ENCODE results near the gene DRAP1. TPM values are rescaled to one million over a fixed set of nuclear protein-coding genes. Genes with fewer than 3 reads are reported as not detected.
"Not testable (repeated sequence)": the region's sequence is repeated elsewhere in the genome, so short reads cannot be mapped to it uniquely, and the experiment has no call there.

The DRAP1 gene
- total and polyA plus RNA-seq, 9 donors = 73.4 to 105 (median 93.3) TPM

GRCh38 chr11:65885808-65886536 is 33.3 kb upstream of the DRAP1 start:
- Histone ChIP-seq H3K4me1 (ENCODE audit: control insufficient read depth, insufficient read depth, low read length) (peaks cover 32% of the 10 kb centered on the region), H3K36me3 (ENCODE audit: control insufficient read depth, insufficient read depth, low read length) (peaks cover 48% of the 10 kb centered on the region), H3K27me3 (ENCODE audit: control insufficient read depth, insufficient read depth, low read length) (no peaks in the 10 kb centered on the region), H3K9me3 (replicated peaks; ENCODE audit: control insufficient read depth, low read depth, low read length) (no peaks in the 10 kb centered on the region), H3K4me3 (ENCODE audit: low read length) (no peak overlapping the region), H3K27ac (ENCODE audit: low read length) (no peak overlapping the region)
- 94% methylated on average over 7 of the region's 12 CpGs for WGBS (ENCODE audit: insufficient coverage)
- DNase-seq = no peak

- peak; percentile 24 for DNase-seq
- no peaks in the 10 kb centered on the region for H3K9me3 ChIP-seq (replicated peaks; ENCODE audit: control insufficient read depth, low read depth, low read length)
- 83% methylated on average over 5 of the region's 14 CpGs for WGBS (ENCODE audit: insufficient coverage)
- peaks cover 4% of the 10 kb centered on the region for H3K27me3 ChIP-seq (ENCODE audit: control insufficient read depth, insufficient read depth, low read length)
- H3K4me3 ChIP-seq (ENCODE audit: low read length) = peak overlapping the region; percentile 89
- peaks cover 47% of the 10 kb centered on the region for H3K36me3 ChIP-seq (ENCODE audit: control insufficient read depth, insufficient read depth, low read length)
- peaks cover 43% of the 10 kb centered on the region for H3K4me1 ChIP-seq (ENCODE audit: control insufficient read depth, insufficient read depth, low read length)
- peak overlapping the region; percentile 99 for H3K27ac ChIP-seq (ENCODE audit: low read length)
Measured at GRCh38 chr11:65886826-65887722, 32.2 kb upstream of the DRAP1 start.

- peak overlapping the region; percentile 99 for H3K27ac ChIP-seq (ENCODE audit: low read length)
- peaks cover 50% of the 10 kb centered on the region for H3K4me1 ChIP-seq (ENCODE audit: control insufficient read depth, insufficient read depth, low read length)
- no peaks in the 10 kb centered on the region for H3K9me3 ChIP-seq (replicated peaks; ENCODE audit: control insufficient read depth, low read depth, low read length)
- no peak for DNase-seq
- WGBS (ENCODE audit: insufficient coverage) = 1% methylated on average over 22 of the region's 23 CpGs
- H3K27me3 ChIP-seq (ENCODE audit: control insufficient read depth, insufficient read depth, low read length) = peaks cover 4% of the 10 kb centered on the region
- H3K36me3 ChIP-seq (ENCODE audit: control insufficient read depth, insufficient read depth, low read length) = peaks cover 42% of the 10 kb centered on the region
- H3K4me3 ChIP-seq (ENCODE audit: low read length) = peak overlapping the region; percentile 89
Measured at GRCh38 chr11:65887723-65888162, 31.5 kb upstream of the DRAP1 start.

GRCh38 chr11:65888163-65888814 is 30.9 kb upstream of the DRAP1 start, which contains the start of gene FIBP:
Gene FIBP (minus strand): TSS chr11:65888471. CDS start chr11:65888418, 53 bp downstream.
- peak; percentile 99 for DNase-seq
- Histone ChIP-seq H3K36me3 (ENCODE audit: control insufficient read depth, insufficient read depth, low read length) (peaks cover 36% of the 10 kb centered on the region), H3K4me1 (ENCODE audit: control insufficient read depth, insufficient read depth, low read length) (peaks cover 54% of the 10 kb centered on the region), H3K27ac (ENCODE audit: low read length) (peak within 1 kb of the TSS; percentile 99), H3K27me3 (ENCODE audit: control insufficient read depth, insufficient read depth, low read length) (peaks cover 4% of the 10 kb centered on the region), H3K9me3 (replicated peaks; ENCODE audit: control insufficient read depth, low read depth, low read length) (no peaks in the 10 kb centered on the region), H3K4me3 (ENCODE audit: low read length) (peak within 1 kb of the TSS; percentile 89)
- WGBS (ENCODE audit: insufficient coverage) = 0% methylated on average over 51 of the region's 57 CpGs

- Histone ChIP-seq H3K9me3 (replicated peaks; ENCODE audit: control insufficient read depth, low read depth, low read length) (no peaks in the 10 kb centered on the region), H3K36me3 (ENCODE audit: control insufficient read depth, insufficient read depth, low read length) (peaks cover 14% of the 10 kb centered on the region), H3K4me3 (ENCODE audit: low read length) (peak within 1 kb of the TSS; percentile 66), H3K27me3 (ENCODE audit: control insufficient read depth, insufficient read depth, low read length) (peaks cover 4% of the 10 kb centered on the region), H3K4me1 (ENCODE audit: control insufficient read depth, insufficient read depth, low read length) (peaks cover 55% of the 10 kb centered on the region), H3K27ac (ENCODE audit: low read length) (peak within 1 kb of the TSS; percentile 99)
- under 1% methylated on average over 94 of the region's 94 CpGs for WGBS (ENCODE audit: insufficient coverage)
- peak; percentile 99 for DNase-seq
Measured at GRCh38 chr11:65890324-65891218, 28.7 kb upstream of the DRAP1 start, which contains the start of gene CCDC85B. Gene CCDC85B (plus strand): TSS chr11:65890673. CDS start chr11:65890784, 111 bp downstream.

GRCh38 chr11:65891219-65892136 is 27.7 kb upstream of the DRAP1 start:
- peaks cover 55% of the 10 kb centered on the region for H3K4me1 ChIP-seq (ENCODE audit: control insufficient read depth, insufficient read depth, low read length)
- H3K4me3 ChIP-seq (ENCODE audit: low read length) = peak overlapping the region; percentile 66
- H3K9me3 ChIP-seq (replicated peaks; ENCODE audit: control insufficient read depth, low read depth, low read length) = no peaks in the 10 kb centered on the region
- peak overlapping the region; percentile 87 for H3K27ac ChIP-seq (ENCODE audit: low read length)
- H3K27me3 ChIP-seq (ENCODE audit: control insufficient read depth, insufficient read depth, low read length) = peaks cover 4% of the 10 kb centered on the region
- WGBS (ENCODE audit: insufficient coverage) = 2% methylated on average over 42 of the region's 57 CpGs
- peak; percentile 62 for DNase-seq
- H3K36me3 ChIP-seq (ENCODE audit: control insufficient read depth, insufficient read depth, low read length) = peaks cover 6% of the 10 kb centered on the region

GRCh38 chr11:65892137-65892540 is 27.1 kb upstream of the DRAP1 start:
- H3K9me3 ChIP-seq (replicated peaks; ENCODE audit: control insufficient read depth, low read depth, low read length); H3K36me3 ChIP-seq (ENCODE audit: control insufficient read depth, insufficient read depth, low read length); DNase-seq: not testable (repeated sequence)
- 40% methylated on average over 1 of the region's 5 CpGs for WGBS (ENCODE audit: insufficient coverage)
- Histone ChIP-seq H3K4me3 (ENCODE audit: low read length) (peak overlapping the region; percentile 66), H3K27me3 (ENCODE audit: control insufficient read depth, insufficient read depth, low read length) (peaks cover 10% of the 10 kb centered on the region), H3K27ac (ENCODE audit: low read length) (peak overlapping the region; percentile 87), H3K4me1 (ENCODE audit: control insufficient read depth, insufficient read depth, low read length) (peaks cover 55% of the 10 kb centered on the region)

GRCh38 chr11:65892661-65893317 is 26.4 kb upstream of the DRAP1 start:
- Histone ChIP-seq H3K9me3 (replicated peaks; ENCODE audit: control insufficient read depth, low read depth, low read length) (no peaks in the 10 kb centered on the region), H3K4me1 (ENCODE audit: control insufficient read depth, insufficient read depth, low read length) (peaks cover 49% of the 10 kb centered on the region), H3K27ac (ENCODE audit: low read length) (peak overlapping the region; percentile 87), H3K27me3 (ENCODE audit: control insufficient read depth, insufficient read depth, low read length) (peaks cover 16% of the 10 kb centered on the region), H3K36me3 (ENCODE audit: control insufficient read depth, insufficient read depth, low read length) (no peaks in the 10 kb centered on the region), H3K4me3 (ENCODE audit: low read length) (no peak overlapping the region)
- DNase-seq = no peak
- 72% methylated on average over 8 of the region's 10 CpGs for WGBS (ENCODE audit: insufficient coverage)
